ENCODE measurements around the gene FAM8A1. TPM values are rescaled to one million over a fixed set of nuclear protein-coding genes. Genes with fewer than 3 reads are reported as not detected.

FAM8A1 gene
- total RNA-seq, 1 donor from 2014 or later, result 6.4 TPM

DNA sequence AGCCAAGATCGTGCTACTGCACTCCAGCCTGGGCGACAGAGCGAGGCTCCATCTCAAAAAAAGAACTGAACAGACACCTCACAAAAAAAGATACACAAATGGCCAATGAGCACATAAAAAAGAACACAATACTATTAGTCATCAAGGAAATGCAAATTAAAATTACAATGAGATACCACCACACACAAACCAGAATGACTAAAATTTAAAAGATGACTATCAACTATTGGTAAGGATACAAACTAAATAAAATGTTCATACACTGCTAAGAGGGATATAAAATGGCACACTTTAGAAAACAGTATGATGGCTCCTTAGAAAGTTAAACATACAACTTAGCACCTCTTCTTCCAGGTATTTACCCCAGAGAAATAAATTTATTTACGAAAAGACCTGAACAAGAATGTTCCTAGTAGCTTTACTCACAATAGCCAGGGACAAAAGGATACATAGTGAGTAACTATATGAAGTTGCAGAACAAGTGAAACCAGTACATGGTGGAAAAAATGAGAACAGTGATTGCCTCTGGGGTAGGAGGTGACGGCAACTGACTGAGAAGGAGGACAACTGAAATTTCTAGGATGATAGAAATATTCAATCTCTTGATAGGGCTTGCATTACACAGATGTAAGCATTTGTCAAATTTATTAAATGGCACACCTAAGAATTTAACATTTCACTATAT is 53.2 kb downstream of the FAM8A1 start:
- no peak for DNase-seq (ENCODE audit: low read depth)

DNA sequence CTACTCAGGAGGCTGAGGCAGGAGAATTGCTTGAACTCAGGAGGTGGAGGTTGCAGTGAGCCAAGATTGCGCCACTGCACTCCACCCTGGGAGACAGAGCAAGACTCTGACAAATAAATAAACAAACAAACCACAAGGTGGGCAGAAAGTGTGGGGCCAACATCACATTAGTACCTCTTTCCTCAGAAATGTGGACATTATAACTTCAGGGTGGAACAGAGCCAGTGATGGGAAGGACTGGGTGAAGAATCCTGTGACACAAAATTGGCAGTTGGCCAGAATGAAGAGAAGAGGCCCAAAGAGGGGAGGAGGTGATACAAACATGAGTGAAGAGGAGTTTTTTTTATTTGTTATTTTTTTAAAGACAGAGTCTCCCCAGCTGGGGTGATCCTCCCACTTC is 56.0 kb downstream of the FAM8A1 start:
- H3K4me3 ChIP-seq (ENCODE audit: low read depth, low read length), result no peak overlapping the region
- TF ChIP-seq, protein P1, sequence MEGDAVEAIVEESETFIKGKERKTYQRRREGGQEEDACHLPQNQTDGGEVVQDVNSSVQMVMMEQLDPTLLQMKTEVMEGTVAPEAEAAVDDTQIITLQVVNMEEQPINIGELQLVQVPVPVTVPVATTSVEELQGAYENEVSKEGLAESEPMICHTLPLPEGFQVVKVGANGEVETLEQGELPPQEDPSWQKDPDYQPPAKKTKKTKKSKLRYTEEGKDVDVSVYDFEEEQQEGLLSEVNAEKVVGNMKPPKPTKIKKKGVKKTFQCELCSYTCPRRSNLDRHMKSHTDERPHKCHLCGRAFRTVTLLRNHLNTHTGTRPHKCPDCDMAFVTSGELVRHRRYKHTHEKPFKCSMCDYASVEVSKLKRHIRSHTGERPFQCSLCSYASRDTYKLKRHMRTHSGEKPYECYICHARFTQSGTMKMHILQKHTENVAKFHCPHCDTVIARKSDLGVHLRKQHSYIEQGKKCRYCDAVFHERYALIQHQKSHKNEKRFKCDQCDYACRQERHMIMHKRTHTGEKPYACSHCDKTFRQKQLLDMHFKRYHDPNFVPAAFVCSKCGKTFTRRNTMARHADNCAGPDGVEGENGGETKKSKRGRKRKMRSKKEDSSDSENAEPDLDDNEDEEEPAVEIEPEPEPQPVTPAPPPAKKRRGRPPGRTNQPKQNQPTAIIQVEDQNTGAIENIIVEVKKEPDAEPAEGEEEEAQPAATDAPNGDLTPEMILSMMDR (conservative IDR thresholded peaks at IDR 0.05; ENCODE audit: low read depth, low read length), result no peak
- DNase-seq (ENCODE audit: low read depth), result no peak

More for the DNA sequence above, 53.2 kb downstream of the FAM8A1 start:
- TF ChIP-seq, protein P1 (conservative IDR thresholded peaks at IDR 0.05; ENCODE audit: low read depth, low read length), result no peak
- no peak overlapping the region for H3K4me3 ChIP-seq (ENCODE audit: low read depth, low read length)

DNA sequence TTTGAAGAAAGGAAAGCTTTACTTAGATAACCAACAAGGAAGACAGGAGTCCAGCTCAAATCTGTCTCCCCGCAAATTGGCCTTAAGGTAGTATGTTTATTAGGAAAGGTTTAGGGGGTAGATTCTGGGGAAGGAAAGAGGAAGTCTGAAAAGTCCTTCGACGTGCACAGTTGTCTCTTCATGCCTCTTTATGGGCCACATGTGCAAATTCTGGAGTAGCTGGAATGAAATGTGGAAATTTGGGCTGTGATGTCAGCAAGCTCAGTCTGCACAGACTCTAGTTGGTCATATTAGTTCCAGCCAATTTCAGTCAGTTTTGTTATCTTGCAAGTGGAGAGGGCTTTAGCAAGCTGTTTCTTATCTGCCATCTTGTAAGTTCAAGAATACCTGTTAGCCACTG is 56.5 kb downstream of the FAM8A1 start:
- TF ChIP-seq, protein P1 (conservative IDR thresholded peaks at IDR 0.05; ENCODE audit: low read depth, low read length), result no peak
- DNase-seq (ENCODE audit: low read depth), result no peak

More for the DNA sequence above, 56.5 kb downstream of the FAM8A1 start:
- H3K4me3 ChIP-seq (ENCODE audit: low read depth, low read length), result no peak overlapping the region

Other genes with a start within 250 kb of the FAM8A1 start
- 5.5 and 12.7 TPM in 2 replicates for gene CAP2, start 206.7 kb upstream of the FAM8A1 start, total RNA-seq
- gene NUP153, start 106.6 kb downstream of the FAM8A1 start, total RNA-seq, result 30.7 and 45.6 TPM in 2 replicates